ENCODE measurements around the gene FOXI1. TPM values are rescaled to one million over a fixed set of nuclear protein-coding genes. Genes with fewer than 3 reads are reported as not detected.
"Not testable (repeated sequence)": the region's sequence is repeated elsewhere in the genome, so short reads cannot be mapped to it uniquely, and the experiment has no call there.

Gene FOXI1
- total RNA-seq, 4 donors from 2014 or later: 2.4 to 4.9 (median 3.9) TPM

DNA sequence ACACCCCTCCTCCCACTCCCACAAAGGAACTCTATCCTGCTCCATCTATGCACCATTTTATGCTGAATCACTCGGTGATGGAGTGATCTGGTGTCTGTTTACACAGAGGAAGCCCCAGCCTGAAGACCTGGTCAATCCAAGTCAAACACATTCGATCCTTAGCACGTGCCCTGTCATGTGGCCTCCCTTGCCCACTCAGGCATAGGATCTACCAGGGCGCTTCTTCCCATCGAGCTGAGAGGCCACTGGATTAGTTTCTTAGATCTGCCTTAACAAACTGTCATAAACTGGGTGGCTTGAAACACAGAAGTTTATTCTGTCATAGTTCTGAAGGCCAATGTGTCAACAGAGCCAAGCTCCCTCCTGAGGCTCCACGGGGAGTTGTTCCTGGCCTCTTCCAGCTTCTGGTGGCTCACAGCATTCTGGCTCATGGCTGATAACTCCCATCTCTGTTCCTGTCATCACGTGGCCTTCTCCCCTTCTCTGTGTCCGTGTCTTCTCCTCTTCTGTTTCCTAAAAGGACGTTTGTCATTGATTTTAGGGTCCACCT lies 34.2 kb downstream of the FOXI1 start:
- DNase-seq (ENCODE audit: low spot score in 2 of 2): no peak
- TF ChIP-seq POLR2A (IDR thresholded peaks at IDR 0.05): no peak
- no peak for TF ChIP-seq POLR2AphosphoS5 (IDR thresholded peaks at IDR 0.05)
- TF ChIP-seq EP300 (IDR thresholded peaks at IDR 0.05): no peak
- TF ChIP-seq, protein P1, sequence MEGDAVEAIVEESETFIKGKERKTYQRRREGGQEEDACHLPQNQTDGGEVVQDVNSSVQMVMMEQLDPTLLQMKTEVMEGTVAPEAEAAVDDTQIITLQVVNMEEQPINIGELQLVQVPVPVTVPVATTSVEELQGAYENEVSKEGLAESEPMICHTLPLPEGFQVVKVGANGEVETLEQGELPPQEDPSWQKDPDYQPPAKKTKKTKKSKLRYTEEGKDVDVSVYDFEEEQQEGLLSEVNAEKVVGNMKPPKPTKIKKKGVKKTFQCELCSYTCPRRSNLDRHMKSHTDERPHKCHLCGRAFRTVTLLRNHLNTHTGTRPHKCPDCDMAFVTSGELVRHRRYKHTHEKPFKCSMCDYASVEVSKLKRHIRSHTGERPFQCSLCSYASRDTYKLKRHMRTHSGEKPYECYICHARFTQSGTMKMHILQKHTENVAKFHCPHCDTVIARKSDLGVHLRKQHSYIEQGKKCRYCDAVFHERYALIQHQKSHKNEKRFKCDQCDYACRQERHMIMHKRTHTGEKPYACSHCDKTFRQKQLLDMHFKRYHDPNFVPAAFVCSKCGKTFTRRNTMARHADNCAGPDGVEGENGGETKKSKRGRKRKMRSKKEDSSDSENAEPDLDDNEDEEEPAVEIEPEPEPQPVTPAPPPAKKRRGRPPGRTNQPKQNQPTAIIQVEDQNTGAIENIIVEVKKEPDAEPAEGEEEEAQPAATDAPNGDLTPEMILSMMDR (IDR thresholded peaks at IDR 0.05): no peak
- Histone ChIP-seq H3K4me3 (no peak overlapping the region), H3K27me3 (no peaks in the 10 kb centered on the region), H3K36me3 (no peaks in the 10 kb centered on the region), H3K27ac (no peak overlapping the region), H3K4me1 (no peaks in the 10 kb centered on the region), H3K9me3 (no peaks in the 10 kb centered on the region)
- WGBS: 87% methylated on average over 9 of the region's 9 CpGs

DNA sequence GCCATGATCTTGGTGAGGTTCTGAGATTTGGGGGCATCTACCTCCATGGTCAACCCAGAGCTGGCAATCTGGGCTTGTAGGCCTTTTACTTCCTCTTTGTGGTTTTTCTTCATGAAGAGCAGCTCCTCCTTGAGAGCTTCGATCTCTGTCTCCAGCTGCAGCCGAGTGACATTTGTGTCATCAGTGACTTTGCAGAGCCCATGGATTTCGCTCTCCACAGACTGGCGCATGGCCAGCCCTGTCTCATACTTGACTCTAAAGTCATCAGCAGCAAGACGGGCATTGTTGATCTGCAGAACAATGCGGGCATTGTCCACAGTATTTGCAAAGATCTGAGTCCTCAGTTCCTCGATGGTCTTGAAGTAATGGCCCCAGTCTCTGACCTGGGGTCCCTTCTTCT lies 35.5 kb downstream of the FOXI1 start:
- H3K27me3 ChIP-seq; H3K4me3 ChIP-seq; H3K36me3 ChIP-seq; H3K9me3 ChIP-seq; DNase-seq (ENCODE audit: low spot score in 2 of 2); H3K27ac ChIP-seq; H3K4me1 ChIP-seq: not testable (repeated sequence)
- WGBS: 75% methylated on average over 7 of the region's 7 CpGs

DNA sequence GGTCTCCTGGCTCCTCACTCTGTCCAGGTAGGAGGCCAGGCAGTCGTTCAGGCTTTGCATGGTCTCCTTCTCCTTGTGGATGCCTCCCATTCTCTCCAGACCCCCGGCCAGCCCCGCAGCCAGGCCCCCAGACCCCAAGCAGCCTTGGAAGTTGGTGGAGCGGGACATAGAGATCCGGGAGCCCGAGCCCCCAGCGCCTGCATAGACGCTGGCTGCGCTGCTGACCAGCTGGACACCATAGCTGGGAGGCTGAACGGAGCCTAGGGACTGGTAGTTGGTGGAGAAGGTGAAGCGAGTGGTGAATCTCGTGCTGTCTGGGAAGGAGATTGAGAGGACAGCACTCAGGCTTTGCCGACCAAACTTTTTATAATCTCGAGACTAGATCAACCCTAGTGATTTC lies 35.9 kb downstream of the FOXI1 start:
- WGBS: 94% methylated on average over 14 of the region's 14 CpGs
- no peaks in the 10 kb centered on the region for H3K9me3 ChIP-seq

DNA sequence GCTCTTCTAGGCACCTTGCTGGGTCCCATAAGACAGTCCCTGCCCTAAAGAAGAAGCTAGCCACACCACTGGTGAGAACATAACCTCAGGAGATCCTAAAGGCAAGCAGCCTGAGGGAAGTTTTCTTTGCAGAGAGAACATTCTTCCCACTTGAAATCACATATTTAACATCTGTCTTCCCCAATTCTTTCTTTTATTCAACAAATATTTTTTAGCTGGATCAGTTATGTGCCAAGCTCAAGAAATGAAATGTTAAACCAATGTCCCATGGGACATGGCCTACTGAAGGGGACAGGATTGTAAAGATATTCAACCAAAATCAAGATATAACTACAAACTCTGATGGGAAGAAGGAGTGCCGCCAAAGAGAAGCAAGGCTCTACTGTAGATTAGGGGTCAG lies 36.5 kb downstream of the FOXI1 start:
- DNase-seq (ENCODE audit: low spot score in 2 of 2): no peak
- H3K36me3 ChIP-seq: no peaks in the 10 kb centered on the region
- H3K4me1 ChIP-seq: no peaks in the 10 kb centered on the region
- H3K9me3 ChIP-seq: no peaks in the 10 kb centered on the region
- 97% methylated on average over 1 of the region's 1 CpG for WGBS
- TF ChIP-seq POLR2A (IDR thresholded peaks at IDR 0.05): no peak
- TF ChIP-seq, protein P1 (IDR thresholded peaks at IDR 0.05): no peak
- no peak overlapping the region for H3K27ac ChIP-seq
- no peak overlapping the region for H3K4me3 ChIP-seq
- no peaks in the 10 kb centered on the region for H3K27me3 ChIP-seq

More for the DNA sequence above, 35.9 kb downstream of the FOXI1 start:
- no peaks in the 10 kb centered on the region for H3K36me3 ChIP-seq
- TF ChIP-seq EP300 (IDR thresholded peaks at IDR 0.05): no peak
- TF ChIP-seq, protein P1 (IDR thresholded peaks at IDR 0.05): no peak
- no peak for TF ChIP-seq POLR2A (IDR thresholded peaks at IDR 0.05)
- TF ChIP-seq POLR2AphosphoS5 (IDR thresholded peaks at IDR 0.05): no peak
- H3K27me3 ChIP-seq: no peaks in the 10 kb centered on the region
- DNase-seq (ENCODE audit: low spot score in 2 of 2): no peak
- no peak overlapping the region for H3K4me3 ChIP-seq
- no peaks in the 10 kb centered on the region for H3K4me1 ChIP-seq
- H3K27ac ChIP-seq: no peak overlapping the region

DNA sequence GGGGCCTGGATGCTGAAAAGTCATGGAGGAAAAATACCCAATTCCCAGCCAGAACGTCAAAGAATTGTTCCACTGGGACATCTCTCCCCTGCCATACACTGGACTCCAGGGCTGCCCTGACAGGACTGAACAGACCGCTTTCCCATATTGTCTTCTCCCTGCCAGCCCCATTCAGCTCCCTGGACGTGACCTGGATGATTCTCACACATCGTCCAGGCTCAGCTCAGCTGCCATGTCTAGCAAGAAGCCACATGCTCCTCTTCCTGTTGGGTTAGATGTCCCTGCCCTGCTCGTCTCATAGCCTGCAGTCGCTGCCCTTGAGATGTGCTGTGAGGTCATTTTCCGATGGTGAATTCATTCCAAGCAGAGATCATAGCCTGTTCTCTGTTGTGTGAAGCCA lies 37.4 kb downstream of the FOXI1 start:
- Histone ChIP-seq H3K27me3 (no peaks in the 10 kb centered on the region), H3K9me3 (no peaks in the 10 kb centered on the region), H3K27ac (no peak overlapping the region), H3K4me3 (no peak overlapping the region), H3K36me3 (no peaks in the 10 kb centered on the region), H3K4me1 (no peaks in the 10 kb centered on the region)
- 81% methylated on average over 7 of the region's 7 CpGs for WGBS
- no peak for DNase-seq (ENCODE audit: low spot score in 2 of 2)
- TF ChIP-seq, protein P1 (IDR thresholded peaks at IDR 0.05): no peak
- TF ChIP-seq EP300 (IDR thresholded peaks at IDR 0.05): no peak
- TF ChIP-seq POLR2A (IDR thresholded peaks at IDR 0.05): no peak
- TF ChIP-seq POLR2AphosphoS5 (IDR thresholded peaks at IDR 0.05): no peak

DNA sequence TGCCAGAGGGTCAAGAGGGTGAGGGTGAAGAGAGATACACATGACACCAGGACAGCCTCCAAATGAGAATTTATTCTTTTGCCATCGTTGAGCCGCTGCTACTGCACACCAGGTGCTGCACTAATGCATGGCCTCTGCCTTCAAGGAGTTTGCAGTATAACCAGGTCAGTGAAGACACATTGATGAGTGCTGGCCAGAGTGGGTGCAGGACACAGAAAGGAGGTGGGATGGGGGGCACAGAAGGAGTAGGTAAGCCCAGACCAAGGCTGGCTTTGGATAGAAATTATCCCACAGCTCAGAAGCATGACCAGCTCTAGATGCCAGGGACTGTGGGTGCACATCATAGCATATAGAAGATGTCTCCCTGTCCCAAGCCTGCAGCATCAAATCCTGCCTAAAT lies 38.0 kb downstream of the FOXI1 start:
- Histone ChIP-seq H3K27ac (no peak overlapping the region), H3K9me3 (no peaks in the 10 kb centered on the region), H3K36me3 (no peaks in the 10 kb centered on the region), H3K4me1 (no peaks in the 10 kb centered on the region), H3K4me3 (no peak overlapping the region), H3K27me3 (no peaks in the 10 kb centered on the region)
- DNase-seq (ENCODE audit: low spot score in 2 of 2): no peak
- TF ChIP-seq, protein P1 (IDR thresholded peaks at IDR 0.05): no peak
- TF ChIP-seq EP300 (IDR thresholded peaks at IDR 0.05): no peak
- TF ChIP-seq POLR2AphosphoS5 (IDR thresholded peaks at IDR 0.05): no peak
- no peak for TF ChIP-seq POLR2A (IDR thresholded peaks at IDR 0.05)
- 89% methylated on average over 2 of the region's 2 CpGs for WGBS

Data from suprapubic skin (tissue), 4 donors.